HFFc6 (cell line): ENCODE measurements around the gene P2RX2. TPM values are rescaled to one million over a fixed set of nuclear protein-coding genes. Genes with fewer than 3 reads are reported as not detected.

Source experiments
- DNase-seq: peaks from one replicate; pipeline ENCODE4 v3.0.0-alpha.2; 2018
- H3K27ac Mint-ChIP-seq: 2 replicates; pipeline ENCODE4 v1.8.0; 2020; ENCODE audit warnings: mild to moderate bottlenecking, mixed read lengths
- H3K27me3 Mint-ChIP-seq: 2 replicates; pipeline ENCODE4 v1.8.0; 2021; ENCODE audit warnings: mild to moderate bottlenecking, moderate library complexity, mixed read lengths; ENCODE audit not compliant: insufficient read depth
- H3K36me3 Mint-ChIP-seq: 2 replicates; pipeline ENCODE4 v1.8.0; 2021; ENCODE audit warnings: low read depth, mixed read lengths
- H3K4me1 Mint-ChIP-seq: 2 replicates; pipeline ENCODE4 v1.8.0; 2020; ENCODE audit warnings: low read depth, mixed read lengths
- H3K4me3 Mint-ChIP-seq: 2 replicates; pipeline ENCODE4 v1.8.0; 2020; ENCODE audit warnings: mild to moderate bottlenecking, moderate library complexity, mixed read lengths
- H3K9me3 Mint-ChIP-seq: 2 replicates; pipeline ENCODE4 v1.8.0; 2020; ENCODE audit warnings: mild to moderate bottlenecking, mixed read lengths
- total RNA-seq, 6 experiments: library from RNA; stranded (reverse); fragmentation: NEBNext Ultra II Directional; extraction: Animal tissue kit (Norgen Biotek cat#: 25700); gene quantifications; 2 replicates in 1 of 6; 3 replicates in 5 of 6; pipeline ENCODE4 v1.2.3, GENCODE V29; 2021
- TF ChIP-seq, protein P1 (sequence below): fragments of 200-600 bp; sonication (generic); IDR thresholded peaks from 2 replicates; pipeline ENCODE4 v1.5.0; 2021; ENCODE audit warnings: antibody characterized with exemption, mild to moderate bottlenecking

Gene P2RX2
- total RNA-seq, 6 experiments from 2014 or later = not detected

DNA sequence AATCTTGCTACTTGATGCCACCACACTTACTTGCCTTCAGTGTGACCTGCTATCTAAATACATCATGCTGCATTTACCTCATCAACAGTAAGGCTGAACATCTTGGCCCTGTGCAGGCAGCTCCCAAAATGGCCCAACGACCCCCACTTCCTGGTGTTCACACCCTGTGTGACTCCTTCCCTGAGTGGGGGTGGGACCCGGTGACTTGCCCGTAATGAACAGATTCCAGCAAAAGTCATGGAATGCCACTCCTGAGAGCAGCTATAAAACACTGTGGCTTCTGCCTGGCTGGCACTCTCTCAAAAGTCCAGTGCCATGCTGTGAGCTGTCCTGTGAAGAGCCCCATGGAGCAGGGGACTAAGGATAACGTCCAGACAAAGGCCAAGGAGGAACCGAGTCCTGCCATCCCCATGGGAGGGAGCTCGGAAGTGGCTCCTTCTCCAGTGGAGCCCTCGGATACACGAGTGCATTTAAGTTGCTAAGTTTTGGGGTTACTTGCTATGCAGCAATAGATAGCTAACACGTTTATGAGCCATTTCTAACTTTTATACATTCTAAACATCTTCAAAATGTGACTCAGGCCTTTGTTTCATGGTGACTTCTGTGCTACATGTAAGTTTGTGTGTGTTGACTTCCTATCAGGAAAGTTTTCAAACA, 33.0 kb downstream of the P2RX2 start:
- Mint-ChIP-seq H3K36me3 (peaks cover 19% of the 10 kb centered on the region), H3K4me3 (no peak overlapping the region), H3K9me3 (no peaks in the 10 kb centered on the region), H3K27me3 (no peaks in the 10 kb centered on the region; the same call in 1 of the 2 replicates), H3K27ac (no peak overlapping the region), H3K4me1 (no peaks in the 10 kb centered on the region)
- no peak for DNase-seq
- TF ChIP-seq, protein P1, sequence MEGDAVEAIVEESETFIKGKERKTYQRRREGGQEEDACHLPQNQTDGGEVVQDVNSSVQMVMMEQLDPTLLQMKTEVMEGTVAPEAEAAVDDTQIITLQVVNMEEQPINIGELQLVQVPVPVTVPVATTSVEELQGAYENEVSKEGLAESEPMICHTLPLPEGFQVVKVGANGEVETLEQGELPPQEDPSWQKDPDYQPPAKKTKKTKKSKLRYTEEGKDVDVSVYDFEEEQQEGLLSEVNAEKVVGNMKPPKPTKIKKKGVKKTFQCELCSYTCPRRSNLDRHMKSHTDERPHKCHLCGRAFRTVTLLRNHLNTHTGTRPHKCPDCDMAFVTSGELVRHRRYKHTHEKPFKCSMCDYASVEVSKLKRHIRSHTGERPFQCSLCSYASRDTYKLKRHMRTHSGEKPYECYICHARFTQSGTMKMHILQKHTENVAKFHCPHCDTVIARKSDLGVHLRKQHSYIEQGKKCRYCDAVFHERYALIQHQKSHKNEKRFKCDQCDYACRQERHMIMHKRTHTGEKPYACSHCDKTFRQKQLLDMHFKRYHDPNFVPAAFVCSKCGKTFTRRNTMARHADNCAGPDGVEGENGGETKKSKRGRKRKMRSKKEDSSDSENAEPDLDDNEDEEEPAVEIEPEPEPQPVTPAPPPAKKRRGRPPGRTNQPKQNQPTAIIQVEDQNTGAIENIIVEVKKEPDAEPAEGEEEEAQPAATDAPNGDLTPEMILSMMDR = no peak

DNA sequence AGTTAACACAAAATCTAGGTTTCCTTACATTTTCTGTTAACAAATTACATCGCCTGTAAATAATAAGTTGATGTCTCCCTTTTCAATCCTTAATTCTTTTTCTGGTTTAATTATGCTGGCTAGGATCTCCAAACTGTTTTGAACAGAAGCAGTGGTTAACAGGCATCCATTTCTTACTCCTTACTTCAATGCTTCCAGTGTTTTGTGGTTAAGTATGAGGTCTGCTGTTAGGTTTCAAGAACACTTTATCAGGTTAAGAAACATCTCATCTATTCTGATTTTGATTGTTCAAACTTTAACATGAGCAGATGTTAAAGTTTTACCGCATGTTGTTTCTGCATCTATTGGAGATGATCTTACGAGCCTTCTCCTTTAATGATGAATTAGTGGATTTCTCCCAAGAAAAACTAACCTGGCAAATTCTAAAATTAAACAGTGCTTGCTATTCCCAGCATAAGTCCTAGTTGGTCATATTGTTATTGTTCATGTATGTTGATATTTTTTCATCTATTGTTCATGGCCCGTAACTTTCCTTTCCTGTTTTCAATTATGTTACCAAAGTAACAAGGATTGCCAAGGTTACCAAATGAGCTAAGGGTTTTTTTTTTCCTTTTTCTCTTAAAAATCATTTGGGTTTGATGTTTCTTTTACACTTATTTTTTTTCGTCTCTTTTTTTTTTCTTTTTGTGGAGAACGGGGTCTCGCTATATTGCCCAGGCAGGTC, 35.2 kb downstream of the P2RX2 start:
- no peaks in the 10 kb centered on the region for H3K4me1 Mint-ChIP-seq
- TF ChIP-seq, protein P1 = no peak
- DNase-seq = no peak
- no peak overlapping the region for H3K4me3 Mint-ChIP-seq
- peaks cover 21% of the 10 kb centered on the region for H3K36me3 Mint-ChIP-seq
- no peak overlapping the region for H3K27ac Mint-ChIP-seq
- H3K27me3 Mint-ChIP-seq = no peaks in the 10 kb centered on the region; the same call in 1 of the 2 replicates
- H3K9me3 Mint-ChIP-seq = no peaks in the 10 kb centered on the region

DNA sequence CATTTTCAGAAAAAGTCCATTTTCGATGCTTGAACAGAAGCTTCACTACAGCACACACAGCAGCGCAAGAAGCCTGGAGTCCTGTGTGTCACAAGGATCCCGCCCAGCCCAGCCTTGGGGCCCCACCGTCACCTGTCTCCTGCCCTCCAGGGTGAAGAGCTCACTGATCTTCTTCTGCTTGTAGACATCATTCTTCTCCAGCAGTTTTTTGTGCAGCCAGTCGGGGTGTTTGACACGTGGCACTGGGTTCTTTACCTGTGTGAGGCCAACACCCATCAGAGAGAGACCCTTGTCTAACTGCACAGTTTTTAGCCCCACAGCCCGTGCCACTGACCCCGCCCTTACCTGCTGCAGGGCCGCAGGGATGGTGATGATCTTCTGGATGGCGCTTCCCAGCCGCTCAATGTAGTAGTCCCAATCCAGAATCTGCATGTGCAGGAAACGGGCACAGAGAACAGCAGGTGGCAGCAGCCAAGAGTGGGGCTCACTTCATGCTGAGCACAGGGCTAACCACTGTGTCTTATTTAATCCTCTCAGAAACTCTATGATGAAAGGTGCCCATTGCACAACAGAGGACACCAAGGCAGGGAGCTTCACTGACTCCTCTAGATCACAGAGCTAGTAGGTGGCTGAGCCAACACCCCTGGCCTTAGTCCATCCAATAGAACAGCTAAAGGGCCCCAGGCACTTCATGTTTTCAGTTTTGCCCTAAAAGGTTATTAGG, 38.6 kb downstream of the P2RX2 start:
- H3K4me1 Mint-ChIP-seq = no peaks in the 10 kb centered on the region
- H3K9me3 Mint-ChIP-seq = no peaks in the 10 kb centered on the region
- H3K27me3 Mint-ChIP-seq = no peaks in the 10 kb centered on the region; the same call in 1 of the 2 replicates
- no peak overlapping the region for H3K27ac Mint-ChIP-seq
- TF ChIP-seq, protein P1 = no peak
- H3K36me3 Mint-ChIP-seq = peaks cover 36% of the 10 kb centered on the region
- H3K4me3 Mint-ChIP-seq = no peak overlapping the region
- DNase-seq = no peak

DNA sequence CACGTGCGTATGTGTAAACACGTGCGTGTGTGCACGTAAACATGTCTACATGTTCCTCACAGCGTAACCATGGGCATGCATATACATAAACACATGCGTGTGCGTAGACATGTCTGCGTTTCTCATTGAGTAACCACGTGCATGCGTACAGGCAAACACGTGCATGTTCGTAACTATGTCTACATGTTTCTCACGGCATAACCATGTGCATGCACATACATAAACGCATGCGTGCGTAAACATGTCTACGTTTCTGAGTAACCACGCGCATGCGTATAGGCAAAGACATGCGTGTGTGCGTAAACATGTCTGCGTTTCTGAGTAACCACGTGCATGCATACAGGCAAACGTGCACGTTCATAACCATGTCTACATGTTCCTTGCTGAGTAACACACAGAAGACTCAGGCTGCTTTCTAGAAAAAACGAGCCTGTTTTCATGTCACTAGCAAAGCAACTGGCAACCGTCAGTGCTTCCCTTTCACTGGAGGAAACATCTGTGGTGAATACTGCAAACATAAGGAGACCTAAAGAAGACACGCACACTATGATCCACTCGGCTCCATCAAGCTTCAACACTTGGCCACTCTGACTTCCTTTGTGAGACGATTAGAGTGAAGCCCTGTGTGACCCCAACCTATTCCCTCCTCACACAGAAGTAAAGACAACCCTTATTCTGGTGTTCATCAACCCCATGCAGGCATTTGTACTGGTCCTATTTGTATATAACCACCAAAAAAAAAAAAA, 39.7 kb downstream of the P2RX2 start:
- TF ChIP-seq, protein P1 = no peak
- no peak overlapping the region for H3K27ac Mint-ChIP-seq

DNA sequence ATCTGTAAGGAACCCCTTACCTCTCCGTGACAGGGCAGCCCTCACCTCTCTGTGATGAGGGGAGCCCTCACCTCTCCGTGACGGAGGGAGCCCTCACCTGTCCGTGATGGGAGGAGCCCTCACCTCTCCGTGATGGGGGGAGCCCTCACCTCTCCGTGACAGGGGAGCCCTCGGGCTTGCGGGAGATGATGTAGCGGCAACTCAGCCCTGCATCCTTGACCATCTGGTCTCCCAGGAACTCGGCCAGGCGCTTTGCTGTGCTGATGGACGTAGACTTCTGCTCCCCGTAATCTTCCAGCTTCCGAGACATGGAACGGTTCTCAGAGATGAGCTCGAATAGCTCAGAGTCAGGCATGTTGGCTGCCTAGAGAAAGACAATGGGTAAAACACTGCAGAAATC, 40.6 kb downstream of the P2RX2 start:
- Mint-ChIP-seq H3K4me3 (no peak overlapping the region), H3K27ac (no peak overlapping the region), H3K27me3 (no peaks in the 10 kb centered on the region; the same call in 1 of the 2 replicates), H3K4me1 (no peaks in the 10 kb centered on the region), H3K36me3 (peaks cover 40% of the 10 kb centered on the region), H3K9me3 (no peaks in the 10 kb centered on the region)
- no peak for DNase-seq
- TF ChIP-seq, protein P1 = no peak

More for the DNA sequence above, 39.7 kb downstream of the P2RX2 start:
- no peaks in the 10 kb centered on the region for H3K9me3 Mint-ChIP-seq
- H3K4me1 Mint-ChIP-seq = no peaks in the 10 kb centered on the region
- peaks cover 36% of the 10 kb centered on the region for H3K36me3 Mint-ChIP-seq
- DNase-seq = no peak
- H3K4me3 Mint-ChIP-seq = no peak overlapping the region
- no peaks in the 10 kb centered on the region; the same call in 1 of the 2 replicates for H3K27me3 Mint-ChIP-seq
